KMS-11 (cell line): Measurements from ENCODE around the gene PAPSS1.

ENCODE experiments used
- H2AFZ ChIP-seq: fragments of 200-600 bp; sonication (generic); 2 replicates; pipeline ENCODE4 v1.6.1; 2016; ENCODE audit warnings: antibody characterized with exemption, mixed run types, low read depth
- H3K27ac ChIP-seq: fragments of 200-600 bp; sonication (generic); 2 replicates; pipeline ENCODE4 v1.6.1; 2016; ENCODE audit warnings: mild to moderate bottlenecking, mixed run types
- H3K27me3 ChIP-seq: fragments of 200-600 bp; sonication (generic); 2 replicates; pipeline ENCODE4 v1.6.1; 2017; ENCODE audit warnings: mild to moderate bottlenecking, low read depth, mixed run types, moderate library complexity; ENCODE audit not compliant: insufficient read depth
- H3K36me3 ChIP-seq: fragments of 200-600 bp; sonication (generic); 2 replicates; pipeline ENCODE4 v1.6.1; 2017; ENCODE audit warnings: mild to moderate bottlenecking, mixed run types; ENCODE audit not compliant: insufficient read depth
- H3K4me1 ChIP-seq: fragments of 200-600 bp; sonication (generic); 2 replicates; pipeline ENCODE4 v1.6.1; 2016; ENCODE audit warnings: mild to moderate bottlenecking, low read depth, mixed run types; ENCODE audit not compliant: poor library complexity, severe bottlenecking
- H3K4me2 ChIP-seq: fragments of 200-600 bp; sonication (generic); 2 replicates; pipeline ENCODE4 v1.7.0; 2016; ENCODE audit warnings: mild to moderate bottlenecking, mixed run types
- H3K4me3 ChIP-seq: fragments of 200-600 bp; sonication (generic); IDR thresholded peaks from 2 replicates; pipeline ENCODE4 v1.6.1; 2017; ENCODE audit warnings: low read depth, low read length, mixed read lengths; ENCODE audit not compliant: insufficient read depth
- H3K79me2 ChIP-seq: fragments of 200-600 bp; sonication (generic); 2 replicates; pipeline ENCODE4 v1.6.1; 2016; ENCODE audit warnings: low read depth, mixed run types; ENCODE audit not compliant: insufficient read depth
- H3K9ac ChIP-seq: fragments of 200-600 bp; sonication (generic); 2 replicates; pipeline ENCODE4 v1.6.1; 2016; ENCODE audit warnings: mild to moderate bottlenecking, mixed run types
- H4K20me1 ChIP-seq: fragments of 200-600 bp; sonication (generic); 2 replicates; pipeline ENCODE4 v1.6.1; 2016; ENCODE audit warnings: mild to moderate bottlenecking, mixed run types; ENCODE audit not compliant: insufficient read depth
- TF ChIP-seq, protein P1 (sequence below): fragments of 200-600 bp; sonication (generic); conservative IDR thresholded peaks from 2 replicates; pipeline ENCODE4 v1.6.1; 2017; ENCODE audit warnings: low read depth, mild to moderate bottlenecking, antibody characterized with exemption, low read length, moderate library complexity, mixed read lengths

Gene PAPSS1

DNA sequence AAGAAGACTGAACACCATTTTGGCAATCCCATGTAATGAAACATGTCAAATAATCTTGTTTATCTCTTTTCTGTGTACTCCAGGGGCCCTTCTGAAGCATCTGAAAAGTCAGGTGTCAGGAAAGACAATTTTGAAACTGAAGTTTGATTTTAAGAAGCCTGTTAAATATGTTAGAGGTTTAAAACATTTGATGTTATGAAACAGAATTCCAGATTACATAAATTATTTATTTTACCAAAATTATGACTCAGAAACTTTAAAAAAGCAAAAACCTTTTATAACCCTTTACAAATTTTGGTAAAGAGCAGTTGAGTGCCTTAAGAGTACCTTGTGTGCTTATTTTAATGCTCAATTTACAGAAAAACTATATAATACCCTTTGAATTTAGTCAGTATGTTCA, 130.8 kb downstream of the PAPSS1 start:
- Histone ChIP-seq H2AFZ (no peak overlapping the region), H3K4me3 (no peak overlapping the region), H4K20me1 (no peaks in the 10 kb centered on the region), H3K27me3 (no peaks in the 10 kb centered on the region), H3K36me3 (no peaks in the 10 kb centered on the region), H3K4me2 (no peak overlapping the region), H3K4me1 (no peaks in the 10 kb centered on the region), H3K27ac (no peak overlapping the region), H3K79me2 (no peaks in the 10 kb centered on the region), H3K9ac (no peak overlapping the region)
- TF ChIP-seq, protein P1, sequence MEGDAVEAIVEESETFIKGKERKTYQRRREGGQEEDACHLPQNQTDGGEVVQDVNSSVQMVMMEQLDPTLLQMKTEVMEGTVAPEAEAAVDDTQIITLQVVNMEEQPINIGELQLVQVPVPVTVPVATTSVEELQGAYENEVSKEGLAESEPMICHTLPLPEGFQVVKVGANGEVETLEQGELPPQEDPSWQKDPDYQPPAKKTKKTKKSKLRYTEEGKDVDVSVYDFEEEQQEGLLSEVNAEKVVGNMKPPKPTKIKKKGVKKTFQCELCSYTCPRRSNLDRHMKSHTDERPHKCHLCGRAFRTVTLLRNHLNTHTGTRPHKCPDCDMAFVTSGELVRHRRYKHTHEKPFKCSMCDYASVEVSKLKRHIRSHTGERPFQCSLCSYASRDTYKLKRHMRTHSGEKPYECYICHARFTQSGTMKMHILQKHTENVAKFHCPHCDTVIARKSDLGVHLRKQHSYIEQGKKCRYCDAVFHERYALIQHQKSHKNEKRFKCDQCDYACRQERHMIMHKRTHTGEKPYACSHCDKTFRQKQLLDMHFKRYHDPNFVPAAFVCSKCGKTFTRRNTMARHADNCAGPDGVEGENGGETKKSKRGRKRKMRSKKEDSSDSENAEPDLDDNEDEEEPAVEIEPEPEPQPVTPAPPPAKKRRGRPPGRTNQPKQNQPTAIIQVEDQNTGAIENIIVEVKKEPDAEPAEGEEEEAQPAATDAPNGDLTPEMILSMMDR: no peak

DNA sequence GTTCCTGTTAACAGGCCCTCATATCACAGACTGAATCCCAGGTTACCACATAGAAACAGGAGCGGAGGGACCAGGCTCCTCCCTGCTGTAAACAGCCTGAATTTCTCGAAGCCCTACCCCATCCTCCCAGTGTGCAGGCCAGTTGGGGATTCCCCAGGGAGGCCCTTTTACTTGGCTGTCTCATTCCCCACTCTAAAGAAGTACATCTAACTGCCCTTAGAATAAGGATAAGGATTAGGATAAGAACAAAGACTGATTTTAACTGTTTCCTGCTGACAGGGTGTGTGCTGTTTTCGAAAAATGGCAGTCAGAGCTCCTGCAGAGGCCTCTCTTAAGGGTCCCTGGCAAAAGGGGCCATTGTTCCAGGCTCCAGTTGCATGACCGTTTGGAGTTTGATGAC, 133.7 kb downstream of the PAPSS1 start:
- Histone ChIP-seq H3K4me2 (no peak overlapping the region), H3K27me3 (no peaks in the 10 kb centered on the region), H3K4me1 (no peaks in the 10 kb centered on the region), H3K9ac (no peak overlapping the region), H3K4me3 (no peak overlapping the region), H3K27ac (no peak overlapping the region), H2AFZ (no peak overlapping the region), H4K20me1 (no peaks in the 10 kb centered on the region), H3K36me3 (no peaks in the 10 kb centered on the region), H3K79me2 (no peaks in the 10 kb centered on the region)
- TF ChIP-seq, protein P1: no peak

DNA sequence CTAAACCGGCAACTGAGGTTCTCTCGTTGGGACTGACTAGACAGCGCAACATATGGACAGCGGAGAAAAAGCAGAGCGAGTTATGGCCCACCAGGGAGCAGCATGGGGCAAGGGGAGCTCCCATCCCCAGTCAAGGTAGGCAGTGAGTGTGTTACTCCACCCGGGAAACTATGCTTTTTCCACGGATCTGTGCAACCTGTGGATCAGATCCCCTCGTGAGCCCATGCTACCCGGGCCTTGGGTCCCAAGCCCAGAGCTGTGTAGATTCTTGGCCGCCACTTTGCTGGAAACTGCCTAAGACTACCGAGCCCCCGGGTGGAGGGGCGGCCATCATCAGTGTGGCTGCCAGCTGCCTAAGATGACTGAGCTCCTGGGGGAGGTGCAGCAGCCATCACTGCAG, 140.9 kb downstream of the PAPSS1 start:
- Histone ChIP-seq H3K27me3 (no peaks in the 10 kb centered on the region), H3K36me3 (no peaks in the 10 kb centered on the region), H3K4me1 (no peaks in the 10 kb centered on the region), H2AFZ (no peak overlapping the region), H3K27ac (no peak overlapping the region), H3K4me2 (no peak overlapping the region), H4K20me1 (no peaks in the 10 kb centered on the region), H3K79me2 (no peaks in the 10 kb centered on the region), H3K9ac (no peak overlapping the region), H3K4me3 (no peak overlapping the region)
- TF ChIP-seq, protein P1: no peak

DNA sequence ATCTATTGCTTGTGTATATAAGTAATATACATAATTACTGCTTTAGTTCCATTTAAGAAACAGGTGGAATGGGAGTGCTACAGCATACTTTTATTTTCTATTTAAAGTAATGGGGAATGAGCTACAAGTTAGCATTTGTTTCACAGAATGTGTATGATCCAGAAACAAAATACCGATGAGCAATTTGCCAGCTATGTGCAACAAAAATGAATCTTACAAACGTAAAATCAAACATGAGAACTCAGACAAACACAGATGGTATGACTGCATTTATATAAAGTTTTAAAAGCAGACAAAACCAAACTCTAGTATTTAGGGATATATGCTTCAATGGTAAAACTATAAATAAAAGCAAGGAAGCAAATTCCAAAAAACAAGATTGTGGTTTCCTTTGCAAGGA, 141.7 kb downstream of the PAPSS1 start:
- Histone ChIP-seq H3K27ac (no peak overlapping the region), H3K4me2 (no peak overlapping the region), H3K27me3 (no peaks in the 10 kb centered on the region), H3K4me3 (no peak overlapping the region), H2AFZ (no peak overlapping the region), H3K79me2 (no peaks in the 10 kb centered on the region), H3K36me3 (no peaks in the 10 kb centered on the region), H3K9ac (no peak overlapping the region), H4K20me1 (no peaks in the 10 kb centered on the region), H3K4me1 (no peaks in the 10 kb centered on the region)
- TF ChIP-seq, protein P1: no peak
